H1 (cell line): Measurements from ENCODE around the gene SH2D2A. TPM values are rescaled to one million over a fixed set of nuclear protein-coding genes. Genes with fewer than 3 reads are reported as not detected.
A peak's percentile ranks its signal among the peaks of the same experiment; 100 is the strongest.

ENCODE experiments used
- CTCF ChIA-PET: fragments of 300-600 bp; sonication (Branson Sonifier 250); formaldehyde crosslinking; loops from one replicate; lab custom pipeline; 2021; ENCODE audit not compliant: partially characterized antibody; lab: Charles Lee
- POLR2A ChIA-PET: fragments of 300-600 bp; sonication (Branson Sonifier 250); formaldehyde crosslinking; loops from one replicate; lab custom pipeline; 2021; ENCODE audit warnings: inconsistent platforms; ENCODE audit not compliant: partially characterized antibody; lab: Charles Lee
- DNase-seq, 2 experiments: peaks; one replicate each; pipeline versions ENCODE4 v3.0.0 to v3.0.0-alpha.2; 2010 to 2022; ENCODE audit warnings: low spot score in 2 of 2, low read depth in 1 of 2, mixed read lengths in 1 of 2
- FAIRE-seq: peaks from 2 replicates; lab custom pipeline; 2011; peaks lifted over from hg19 to GRCh38; lab: Jason Lieb, UNC
- H2AFZ ChIP-seq: 2 replicates; pipeline ENCODE4 v1.8.1; 2012; ENCODE audit warnings: low read length, inconsistent platforms
- H2AK5ac ChIP-seq: 2 replicates; pipeline ENCODE4 v1.6.1; 2013; ENCODE audit warnings: low read depth, low read length
- H2BK120ac ChIP-seq: replicated peaks from 2 replicates; pipeline ENCODE3; 2013; ENCODE audit warnings: low read depth, low read length, inconsistent platforms
- H2BK12ac ChIP-seq: 2 replicates; pipeline ENCODE4 v1.6.1; 2013; ENCODE audit warnings: low read depth, low read length
- H2BK15ac ChIP-seq: 2 replicates; pipeline ENCODE4 v1.6.1; 2013; ENCODE audit warnings: low read length
- H2BK20ac ChIP-seq: 2 replicates; pipeline ENCODE4 v1.6.1; 2013; ENCODE audit warnings: low read length
- H2BK5ac ChIP-seq: 2 replicates; pipeline ENCODE4 v1.6.1; 2013; ENCODE audit warnings: low read depth, low read length
- H3K14ac ChIP-seq: 2 replicates; pipeline ENCODE4 v1.6.1; 2013; ENCODE audit warnings: inconsistent platforms; ENCODE audit not compliant: insufficient read length
- H3K18ac ChIP-seq: 2 replicates; pipeline ENCODE4 v1.6.1; 2013; ENCODE audit warnings: low read length; ENCODE audit errors: extremely low read depth
- H3K23ac ChIP-seq: 2 replicates; pipeline ENCODE4 v1.6.1; 2013; ENCODE audit warnings: inconsistent platforms; ENCODE audit not compliant: insufficient read length
- H3K23me2 ChIP-seq: 2 replicates; pipeline ENCODE4 v1.6.1; 2013; ENCODE audit warnings: low read depth, low read length
- H3K27ac ChIP-seq: 2 replicates; pipeline ENCODE4 v1.6.1; 2011; ENCODE audit warnings: low read depth, low read length, inconsistent platforms
- H3K27me3 ChIP-seq, 4 experiments: replicated peaks in 1 of 4; 1 replicate in 1 of 4; 2 replicates in 3 of 4; pipeline versions ENCODE4 v1.6.1 to v1.8.1; 2011 to 2013; ENCODE audit warnings: low read length in 3 of 4, mild to moderate bottlenecking in 3 of 4, inconsistent platforms in 2 of 4, mixed read lengths in 2 of 4, moderate library complexity in 1 of 4; ENCODE audit not compliant: control insufficient read depth in 3 of 4, insufficient read depth in 3 of 4; ENCODE audit errors: extremely low read depth in 1 of 4
- H3K36me3 ChIP-seq, 4 experiments: 2 replicates each; pipeline versions ENCODE4 v1.6.1 to v1.8.1; 2011 to 2013; ENCODE audit warnings: mild to moderate bottlenecking in 4 of 4, low read length in 3 of 4, moderate library complexity in 2 of 4, control low read depth in 1 of 4, inconsistent platforms in 1 of 4; ENCODE audit not compliant: insufficient read depth in 4 of 4, control insufficient read depth in 2 of 4
- H3K4ac ChIP-seq: replicated peaks from 2 replicates; pipeline ENCODE3; 2013; ENCODE audit warnings: low read length, low read depth, mixed read lengths, inconsistent platforms; ENCODE audit not compliant: insufficient read length
- H3K4me1 ChIP-seq, 4 experiments: replicated peaks in 1 of 4; 1 replicate in 1 of 4; 2 replicates in 3 of 4; pipeline versions ENCODE4 v1.6.1 to v1.8.1; 2011 to 2013; ENCODE audit warnings: low read length in 3 of 4, inconsistent platforms in 2 of 4, mixed read lengths in 1 of 4; ENCODE audit not compliant: insufficient read depth in 4 of 4, control insufficient read depth in 3 of 4
- H3K4me2 ChIP-seq, 2 experiments: 2 replicates each; pipeline versions ENCODE4 v1.6.1 to v1.8.1; 2011 to 2013; ENCODE audit warnings: low read depth in 2 of 2, low read length in 2 of 2, control low read depth in 1 of 2, inconsistent platforms in 1 of 2, mild to moderate bottlenecking in 1 of 2; ENCODE audit not compliant: insufficient read depth in 1 of 2
- H3K4me3 ChIP-seq, 4 experiments: fragments of 200-600, 300-600 bp in 1 of 4; sonication (generic), shearing (Covaris generic), sonication (Bioruptor Twin) in 1 of 4; 2 replicates each; pipeline versions ENCODE4 v1.5.1 to v1.8.1; 2011 to 2016; ENCODE audit warnings: low read length in 4 of 4, low read depth in 3 of 4, control low read depth in 2 of 4, inconsistent platforms in 2 of 4, mild to moderate bottlenecking in 2 of 4, mixed read lengths in 1 of 4, moderate library complexity in 1 of 4; ENCODE audit not compliant: insufficient read depth in 2 of 4; ENCODE audit errors: extremely low read depth in 1 of 4
- H3K56ac ChIP-seq: replicated peaks from 2 replicates; pipeline ENCODE3; 2013; ENCODE audit warnings: low read depth, mild to moderate bottlenecking, mixed read lengths, low read length, inconsistent platforms; ENCODE audit not compliant: insufficient read length
- H3K79me1 ChIP-seq: 2 replicates; pipeline ENCODE4 v1.6.1; 2013; ENCODE audit warnings: low read depth, low read length, control low read depth
- H3K79me2 ChIP-seq, 2 experiments: 2 replicates each; pipeline versions ENCODE4 v1.6.1 to v1.8.1; 2012 to 2013; ENCODE audit warnings: low read length in 2 of 2, mild to moderate bottlenecking in 2 of 2, inconsistent platforms in 1 of 2; ENCODE audit not compliant: insufficient read depth in 2 of 2, control insufficient read depth in 1 of 2
- H3K9ac ChIP-seq, 4 experiments: replicated peaks in 1 of 4; 1 replicate in 1 of 4; 2 replicates in 3 of 4; pipeline versions ENCODE4 v1.6.1 to v1.8.1; 2011 to 2013; ENCODE audit warnings: low read depth in 3 of 4, low read length in 3 of 4, control low read depth in 2 of 4, mild to moderate bottlenecking in 2 of 4, moderate library complexity in 2 of 4, inconsistent platforms in 1 of 4; ENCODE audit errors: extremely low read depth in 1 of 4
- H3K9me3 ChIP-seq, 2 experiments: 2 replicates each; pipeline versions ENCODE4 v1.6.1 to v1.8.1; 2012 to 2013; ENCODE audit warnings: mild to moderate bottlenecking in 2 of 2, moderate library complexity in 2 of 2, control low read depth in 1 of 2, inconsistent platforms in 1 of 2, low read depth in 1 of 2, low read length in 1 of 2, mixed read lengths in 1 of 2; ENCODE audit not compliant: insufficient read depth in 2 of 2
- H4K20me1 ChIP-seq, 2 experiments: replicated peaks in 1 of 2; 2 replicates each; pipeline versions ENCODE3 to v1.8.1; 2011 to 2013; ENCODE audit warnings: inconsistent platforms in 2 of 2, low read length in 2 of 2, mild to moderate bottlenecking in 1 of 2; ENCODE audit not compliant: insufficient read depth in 2 of 2, control insufficient read depth in 1 of 2
- H4K5ac ChIP-seq: 2 replicates; pipeline ENCODE4 v1.6.1; 2013; ENCODE audit warnings: low read length, low read depth, mixed read lengths, inconsistent platforms; ENCODE audit not compliant: insufficient read length
- H4K8ac ChIP-seq: 2 replicates; pipeline ENCODE4 v1.8.0; 2013; ENCODE audit warnings: mild to moderate bottlenecking, moderate library complexity, low read length, inconsistent platforms; ENCODE audit not compliant: insufficient read depth; ENCODE audit errors: extremely low read depth
- H4K91ac ChIP-seq: replicated peaks from 2 replicates; pipeline ENCODE3; 2013; ENCODE audit warnings: low read length, mixed read lengths, inconsistent platforms; ENCODE audit not compliant: insufficient read length
- CTBP2 ChIP-seq: IDR thresholded peaks from 2 replicates; pipeline ENCODE4 v1.7.0; 2011; ENCODE audit warnings: borderline replicate concordance, mild to moderate bottlenecking, moderate library complexity, mixed read lengths, low read length; ENCODE audit not compliant: insufficient read depth, insufficient read length
- GTF2F1 ChIP-seq: IDR thresholded peaks from 2 replicates; pipeline ENCODE4 v1.6.1; 2012; ENCODE audit warnings: low read depth, low read length, improper control_type of control experiment, borderline replicate concordance
- SIRT6 ChIP-seq: IDR thresholded peaks from one replicate; pipeline ENCODE4 v1.7.1; 2012; ENCODE audit warnings: low read length, inconsistent platforms
- TEAD4 ChIP-seq: IDR thresholded peaks from 2 replicates; pipeline ENCODE4 v1.6.1; 2012; ENCODE audit warnings: low read depth, low read length, inconsistent platforms, mixed read lengths
- WGBS, 2 experiments: shearing (Covaris generic) in 1 of 2; methylation state at CpG; one replicate each; pipeline versions ENCODE4 v1.1.6 to v1.1.7; 2013 to 2015; ENCODE audit warnings: low lambda C conversion rate in 2 of 2, mixed read lengths in 2 of 2, inconsistent platforms in 1 of 2, low coverage in 1 of 2, missing lambda C conversion rate in 1 of 2; ENCODE audit not compliant: insufficient replicate concordance in 2 of 2, insufficient coverage in 1 of 2, insufficient read length in 1 of 2; ENCODE audit errors: extremely low coverage in 1 of 2, missing lambda C conversion rate in 1 of 2; 5-methylcytosine and 5-hydroxymethylcytosine counted together
- polyA plus RNA-seq, 7 experiments: library from polyadenylated mRNA; depleted of rRNA in 3 of 7; stranded (reverse) in 5 of 7; unstranded in 2 of 7; fragments of >200 nt in 5 of 7; fragments of 200-250 nt in 2 of 7; gene quantifications; 1 replicate in 5 of 7; 2 replicates in 1 of 7; 4 replicates in 1 of 7; pipeline versions ENCODE4 v1.2.1 to v1.2.3, GENCODE V29; 2011 to 2013; ENCODE audit warnings: missing spikeins in 2 of 7, mixed read lengths in 2 of 7
- total RNA-seq: library from RNA; stranded (reverse); fragmentation: NEBNext Ultra II Directional; extraction: Animal tissue kit (Norgen Biotek cat#: 25700); gene quantifications from 2 replicates; pipeline ENCODE4 v1.2.1, GENCODE V29; 2021

SH2D2A gene
- total and polyA plus RNA-seq, 2 of the 8 experiments (the other 6 are each of a cell fraction or from before 2014, with no cell fraction given) = 3.3 to 7.9 TPM

DNA sequence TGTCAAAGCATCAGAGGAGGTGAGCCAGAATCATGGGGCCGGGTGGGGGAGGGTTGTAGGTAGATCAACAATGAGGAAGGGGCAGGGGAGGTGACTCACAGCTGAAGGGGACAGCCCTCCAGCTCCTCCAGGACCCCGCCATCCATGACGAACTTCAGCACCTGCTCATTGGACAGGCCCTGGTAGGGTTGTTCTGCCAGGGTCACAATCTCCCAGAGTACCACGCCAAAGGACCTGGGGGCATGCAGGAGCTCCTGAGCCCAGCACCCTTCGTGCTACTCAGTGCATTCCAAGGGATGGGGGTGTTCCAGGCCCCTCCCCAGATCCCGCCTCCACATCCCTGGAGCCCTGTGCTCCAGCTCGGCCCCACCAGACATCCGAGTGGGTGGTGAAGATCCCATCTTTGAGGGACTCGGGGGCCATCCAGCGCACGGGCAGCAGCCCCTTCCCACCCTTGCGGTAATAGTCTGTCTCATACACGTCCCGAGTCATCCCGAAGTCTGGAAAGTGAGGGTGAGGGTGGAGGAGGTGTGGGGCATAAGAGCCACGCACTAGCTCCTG lies 24.7 kb upstream of the SH2D2A start:
- CTCF ChIA-PET = interaction anchor here (0.6 to 23.5 kb wide), 14 partner anchors 8 to 159 kb away, joined by 3 to 556 read pairs (median 6); partner anchors contain the start of genes CRABP2, INSRR, NTRK1 and SH2D2A

More for the DNA sequence above, 24.7 kb upstream of the SH2D2A start:
- H2BK20ac ChIP-seq = no peak overlapping the region
- no peak overlapping the region for H3K27ac ChIP-seq
- H3K4me3 ChIP-seq = no peak overlapping the region
- no peak overlapping the region for H3K4me2 ChIP-seq
- WGBS, 2 experiments = 76% methylated on average over 16 of the region's 16 CpGs; no CpG with 5 or more reads in 1 of the 2 experiments
- H3K27me3 ChIP-seq = peaks cover 32 to 47% (median 45%) of the 10 kb centered on the region in 4 experiments
- H2BK5ac ChIP-seq = no peak overlapping the region
- peaks cover 0 to 17% (median 11%) of the 10 kb centered on the region in 4 experiments; a peak in 5 of 7 replicates for H3K4me1 ChIP-seq
- H3K4ac ChIP-seq = no peak overlapping the region
- no peak overlapping the region for H3K14ac ChIP-seq
- no peak overlapping the region for H4K8ac ChIP-seq
- H3K9me3 ChIP-seq = no peaks in the 10 kb centered on the region
- H4K91ac ChIP-seq = no peak overlapping the region
- no peak for DNase-seq
- no peak overlapping the region for H3K9ac ChIP-seq
- H3K36me3 ChIP-seq = no peaks in the 10 kb centered on the region
- POLR2A ChIA-PET = interaction anchor here (0.8 to 1.4 kb wide), 4 partner anchors 27 to 75 kb away, joined by 3 read pairs; no protein-coding TSS in a partner anchor
- H3K56ac ChIP-seq = no peak overlapping the region
- no peaks in the 10 kb centered on the region for H3K79me1 ChIP-seq
- no peak for FAIRE-seq
- H4K5ac ChIP-seq = no peak overlapping the region
- H2AFZ ChIP-seq = no peak overlapping the region
- H2BK120ac ChIP-seq = no peak overlapping the region
- H2BK12ac ChIP-seq = no peak overlapping the region
- no peak overlapping the region for H3K18ac ChIP-seq
- no peak overlapping the region for H3K23ac ChIP-seq
- H3K23me2 ChIP-seq = peaks cover 6% of the 10 kb centered on the region; the same call in 1 of the 2 replicates
- H4K20me1 ChIP-seq = peaks cover 7 to 12% of the 10 kb centered on the region in 2 experiments
- H2AK5ac ChIP-seq = no peak overlapping the region
- peak; percentile 40; the same call in 1 of the 2 replicates for TF ChIP-seq TEAD4
- no peak for TF ChIP-seq CTBP2
- no peak for TF ChIP-seq GTF2F1
- no peak for TF ChIP-seq SIRT6
- no peaks in the 10 kb centered on the region for H3K79me2 ChIP-seq
- H2BK15ac ChIP-seq = no peak overlapping the region
